HL-60 (cell line): Measurements from ENCODE around the gene NARS2.
"Not testable (repeated sequence)": the region's sequence is repeated elsewhere in the genome, so short reads cannot be mapped to it uniquely, and the experiment has no call there.

Source experiments
- CTCF ChIP-seq: IDR thresholded peaks from one replicate; pipeline ENCODE4 v1.5.1; 2011; ENCODE audit warnings: low read length, control low read depth, inconsistent platforms; ENCODE audit not compliant: insufficient read depth
- GABPA ChIP-seq: IDR thresholded peaks from 2 replicates; pipeline ENCODE4 v1.6.1; 2012; ENCODE audit warnings: low read depth
- POLR2AphosphoS5 ChIP-seq: IDR thresholded peaks from 2 replicates; pipeline ENCODE4 v1.6.1; 2012; ENCODE audit warnings: low read depth
- SPI1 ChIP-seq: IDR thresholded peaks from 2 replicates; pipeline ENCODE4 v1.6.1; 2012; ENCODE audit warnings: low read depth, mild to moderate bottlenecking, borderline replicate concordance
- TF ChIP-seq, protein P1 (sequence below): IDR thresholded peaks from 2 replicates; pipeline ENCODE4 v1.6.1; 2012; ENCODE audit warnings: low read depth; ENCODE audit not compliant: insufficient replicate concordance

GRCh38 chr11:78564037-78564436, 10.6 kb downstream of the NARS2 start:
- TF ChIP-seq CTCF, GABPA, POLR2AphosphoS5, SPI1: not testable (repeated sequence)
- TF ChIP-seq, protein P1, sequence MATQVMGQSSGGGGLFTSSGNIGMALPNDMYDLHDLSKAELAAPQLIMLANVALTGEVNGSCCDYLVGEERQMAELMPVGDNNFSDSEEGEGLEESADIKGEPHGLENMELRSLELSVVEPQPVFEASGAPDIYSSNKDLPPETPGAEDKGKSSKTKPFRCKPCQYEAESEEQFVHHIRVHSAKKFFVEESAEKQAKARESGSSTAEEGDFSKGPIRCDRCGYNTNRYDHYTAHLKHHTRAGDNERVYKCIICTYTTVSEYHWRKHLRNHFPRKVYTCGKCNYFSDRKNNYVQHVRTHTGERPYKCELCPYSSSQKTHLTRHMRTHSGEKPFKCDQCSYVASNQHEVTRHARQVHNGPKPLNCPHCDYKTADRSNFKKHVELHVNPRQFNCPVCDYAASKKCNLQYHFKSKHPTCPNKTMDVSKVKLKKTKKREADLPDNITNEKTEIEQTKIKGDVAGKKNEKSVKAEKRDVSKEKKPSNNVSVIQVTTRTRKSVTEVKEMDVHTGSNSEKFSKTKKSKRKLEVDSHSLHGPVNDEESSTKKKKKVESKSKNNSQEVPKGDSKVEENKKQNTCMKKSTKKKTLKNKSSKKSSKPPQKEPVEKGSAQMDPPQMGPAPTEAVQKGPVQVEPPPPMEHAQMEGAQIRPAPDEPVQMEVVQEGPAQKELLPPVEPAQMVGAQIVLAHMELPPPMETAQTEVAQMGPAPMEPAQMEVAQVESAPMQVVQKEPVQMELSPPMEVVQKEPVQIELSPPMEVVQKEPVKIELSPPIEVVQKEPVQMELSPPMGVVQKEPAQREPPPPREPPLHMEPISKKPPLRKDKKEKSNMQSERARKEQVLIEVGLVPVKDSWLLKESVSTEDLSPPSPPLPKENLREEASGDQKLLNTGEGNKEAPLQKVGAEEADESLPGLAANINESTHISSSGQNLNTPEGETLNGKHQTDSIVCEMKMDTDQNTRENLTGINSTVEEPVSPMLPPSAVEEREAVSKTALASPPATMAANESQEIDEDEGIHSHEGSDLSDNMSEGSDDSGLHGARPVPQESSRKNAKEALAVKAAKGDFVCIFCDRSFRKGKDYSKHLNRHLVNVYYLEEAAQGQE = not testable (repeated sequence)
